HL-60 (cell line): ENCODE measurements around the gene NRP1.
"Not testable (repeated sequence)": the region's sequence is repeated elsewhere in the genome, so short reads cannot be mapped to it uniquely, and the experiment has no call there.

Experiments
- GABPA ChIP-seq: IDR thresholded peaks from 2 replicates; pipeline ENCODE4 v1.6.1; 2012; ENCODE audit warnings: low read depth
- POLR2AphosphoS5 ChIP-seq: IDR thresholded peaks from 2 replicates; pipeline ENCODE4 v1.6.1; 2012; ENCODE audit warnings: low read depth
- SPI1 ChIP-seq: IDR thresholded peaks from 2 replicates; pipeline ENCODE4 v1.6.1; 2012; ENCODE audit warnings: low read depth, mild to moderate bottlenecking, borderline replicate concordance
- TF ChIP-seq, protein P1 (sequence below): IDR thresholded peaks from 2 replicates; pipeline ENCODE4 v1.6.1; 2012; ENCODE audit warnings: low read depth; ENCODE audit not compliant: insufficient replicate concordance
- TF ChIP-seq, protein P2 (sequence below): IDR thresholded peaks from one replicate; pipeline ENCODE4 v1.5.1; 2011; ENCODE audit warnings: low read length, control low read depth, inconsistent platforms; ENCODE audit not compliant: insufficient read depth

DNA sequence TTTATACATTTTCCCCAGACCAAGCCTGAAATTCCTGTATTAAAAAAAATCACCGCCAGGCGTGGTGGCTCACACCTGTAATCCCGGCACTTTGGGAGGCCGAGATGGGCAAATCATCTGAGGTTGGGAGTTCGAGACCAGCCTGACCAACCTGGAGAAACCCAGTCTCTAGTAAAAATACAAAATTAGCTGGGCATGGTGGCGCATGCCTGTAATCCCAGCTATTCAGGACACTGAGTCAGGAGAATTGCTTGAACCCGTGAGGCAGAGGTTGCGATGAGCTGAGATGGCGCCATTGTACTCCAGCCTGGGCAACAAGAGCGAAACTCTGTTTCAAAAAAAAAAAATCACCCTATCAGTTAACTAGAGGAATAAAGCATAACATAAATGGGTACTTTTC lies 195.8 kb downstream of the NRP1 start:
- TF ChIP-seq, protein P1, sequence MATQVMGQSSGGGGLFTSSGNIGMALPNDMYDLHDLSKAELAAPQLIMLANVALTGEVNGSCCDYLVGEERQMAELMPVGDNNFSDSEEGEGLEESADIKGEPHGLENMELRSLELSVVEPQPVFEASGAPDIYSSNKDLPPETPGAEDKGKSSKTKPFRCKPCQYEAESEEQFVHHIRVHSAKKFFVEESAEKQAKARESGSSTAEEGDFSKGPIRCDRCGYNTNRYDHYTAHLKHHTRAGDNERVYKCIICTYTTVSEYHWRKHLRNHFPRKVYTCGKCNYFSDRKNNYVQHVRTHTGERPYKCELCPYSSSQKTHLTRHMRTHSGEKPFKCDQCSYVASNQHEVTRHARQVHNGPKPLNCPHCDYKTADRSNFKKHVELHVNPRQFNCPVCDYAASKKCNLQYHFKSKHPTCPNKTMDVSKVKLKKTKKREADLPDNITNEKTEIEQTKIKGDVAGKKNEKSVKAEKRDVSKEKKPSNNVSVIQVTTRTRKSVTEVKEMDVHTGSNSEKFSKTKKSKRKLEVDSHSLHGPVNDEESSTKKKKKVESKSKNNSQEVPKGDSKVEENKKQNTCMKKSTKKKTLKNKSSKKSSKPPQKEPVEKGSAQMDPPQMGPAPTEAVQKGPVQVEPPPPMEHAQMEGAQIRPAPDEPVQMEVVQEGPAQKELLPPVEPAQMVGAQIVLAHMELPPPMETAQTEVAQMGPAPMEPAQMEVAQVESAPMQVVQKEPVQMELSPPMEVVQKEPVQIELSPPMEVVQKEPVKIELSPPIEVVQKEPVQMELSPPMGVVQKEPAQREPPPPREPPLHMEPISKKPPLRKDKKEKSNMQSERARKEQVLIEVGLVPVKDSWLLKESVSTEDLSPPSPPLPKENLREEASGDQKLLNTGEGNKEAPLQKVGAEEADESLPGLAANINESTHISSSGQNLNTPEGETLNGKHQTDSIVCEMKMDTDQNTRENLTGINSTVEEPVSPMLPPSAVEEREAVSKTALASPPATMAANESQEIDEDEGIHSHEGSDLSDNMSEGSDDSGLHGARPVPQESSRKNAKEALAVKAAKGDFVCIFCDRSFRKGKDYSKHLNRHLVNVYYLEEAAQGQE = not testable (repeated sequence)
- TF ChIP-seq, protein P2, sequence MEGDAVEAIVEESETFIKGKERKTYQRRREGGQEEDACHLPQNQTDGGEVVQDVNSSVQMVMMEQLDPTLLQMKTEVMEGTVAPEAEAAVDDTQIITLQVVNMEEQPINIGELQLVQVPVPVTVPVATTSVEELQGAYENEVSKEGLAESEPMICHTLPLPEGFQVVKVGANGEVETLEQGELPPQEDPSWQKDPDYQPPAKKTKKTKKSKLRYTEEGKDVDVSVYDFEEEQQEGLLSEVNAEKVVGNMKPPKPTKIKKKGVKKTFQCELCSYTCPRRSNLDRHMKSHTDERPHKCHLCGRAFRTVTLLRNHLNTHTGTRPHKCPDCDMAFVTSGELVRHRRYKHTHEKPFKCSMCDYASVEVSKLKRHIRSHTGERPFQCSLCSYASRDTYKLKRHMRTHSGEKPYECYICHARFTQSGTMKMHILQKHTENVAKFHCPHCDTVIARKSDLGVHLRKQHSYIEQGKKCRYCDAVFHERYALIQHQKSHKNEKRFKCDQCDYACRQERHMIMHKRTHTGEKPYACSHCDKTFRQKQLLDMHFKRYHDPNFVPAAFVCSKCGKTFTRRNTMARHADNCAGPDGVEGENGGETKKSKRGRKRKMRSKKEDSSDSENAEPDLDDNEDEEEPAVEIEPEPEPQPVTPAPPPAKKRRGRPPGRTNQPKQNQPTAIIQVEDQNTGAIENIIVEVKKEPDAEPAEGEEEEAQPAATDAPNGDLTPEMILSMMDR = not testable (repeated sequence)
- not testable (repeated sequence) for TF ChIP-seq POLR2AphosphoS5, GABPA, SPI1
